Colonic mucosa (tissue), 4 donors: ENCODE data around the gene SYDE2. TPM values are rescaled to one million over a fixed set of nuclear protein-coding genes. Genes with fewer than 3 reads are reported as not detected.

ENCODE experiments used
- DNase-seq: peaks from one replicate; pipeline ENCODE4 v3.0.0-alpha.2; 2020
- H3K27ac ChIP-seq: fragments of 200-600 bp; one replicate; pipeline ENCODE4 v1.8.0; 2021
- H3K27me3 ChIP-seq: fragments of 200-600 bp; one replicate; pipeline ENCODE4 v1.8.0; 2021
- H3K36me3 ChIP-seq: fragments of 200-600 bp; one replicate; pipeline ENCODE4 v1.8.0; 2021
- H3K4me1 ChIP-seq: fragments of 200-600 bp; one replicate; pipeline ENCODE4 v1.8.0; 2021; ENCODE audit warnings: mild to moderate bottlenecking
- H3K4me3 ChIP-seq: fragments of 200-600 bp; one replicate; pipeline ENCODE4 v1.8.0; 2021
- H3K9ac ChIP-seq, 2 donors: one replicate each; pipeline ENCODE4 v1.7.0; 2013; ENCODE audit warnings: control low read depth in 2 of 2, low read depth in 2 of 2, low read length in 2 of 2
- H3K9me3 ChIP-seq: fragments of 200-600 bp; one replicate; pipeline ENCODE4 v1.8.0; 2021
- CTCF ChIP-seq: fragments of 200-600 bp; IDR thresholded peaks from one replicate; pipeline ENCODE4 v1.8.0; 2022; ENCODE audit warnings: antibody characterized with exemption, mild to moderate bottlenecking
- intact Hi-C: fragments of 100-400 bp; cut with DNase I; formaldehyde crosslinking; loops from one replicate; pipeline ENCODE4 v1.14.1; 2022
- total RNA-seq, 2 donors: library from RNA; stranded (reverse); fragmentation: NEBNext Ultra II Directional in 1 of 2; extraction: Animal tissue kit (Norgen Biotek cat#: 25700) in 1 of 2; gene quantifications; one replicate each; pipeline ENCODE4 v1.2.1, GENCODE V29; 2021
- donor health status: healthy.
- donor health status: DM: no; HTN: no; CAD: no.
- donor health status: DM: no; HTN: no; CAD: no.

SYDE2 gene
- total RNA-seq, 2 donors from 2014 or later, result 6.5 to 14.6 TPM

GRCh38 chr1:85128316-85128715 is 72.5 kb downstream of the SYDE2 start:
- Histone ChIP-seq H3K4me1 (no peaks in the 10 kb centered on the region), H3K36me3 (no peaks in the 10 kb centered on the region), H3K27me3 (no peaks in the 10 kb centered on the region), H3K9me3 (no peaks in the 10 kb centered on the region), H3K9ac (no peak overlapping the region), H3K4me3 (no peak overlapping the region), H3K27ac (no peak overlapping the region)
- intact Hi-C loops, result no loop called here
- TF ChIP-seq CTCF, result no peak
- DNase-seq, result no peak

GRCh38 chr1:85125891-85126290 is 74.9 kb downstream of the SYDE2 start:
- intact Hi-C loops, result no loop called here
- no peaks in the 10 kb centered on the region for H3K27me3 ChIP-seq
- no peaks in the 10 kb centered on the region for H3K9me3 ChIP-seq
- DNase-seq, result no peak
- no peaks in the 10 kb centered on the region for H3K4me1 ChIP-seq
- H3K36me3 ChIP-seq, result no peaks in the 10 kb centered on the region
- H3K4me3 ChIP-seq, result no peak overlapping the region
- no peak overlapping the region for H3K27ac ChIP-seq
- no peak overlapping the region for H3K9ac ChIP-seq
- no peak for TF ChIP-seq CTCF

GRCh38 chr1:85124091-85124490 is 76.7 kb downstream of the SYDE2 start:
- no peaks in the 10 kb centered on the region for H3K36me3 ChIP-seq
- H3K27me3 ChIP-seq, result no peaks in the 10 kb centered on the region
- intact Hi-C loops, result no loop called here
- H3K27ac ChIP-seq, result no peak overlapping the region
- DNase-seq, result no peak
- no peaks in the 10 kb centered on the region for H3K4me1 ChIP-seq
- no peaks in the 10 kb centered on the region for H3K9me3 ChIP-seq
- TF ChIP-seq CTCF, result no peak
- H3K9ac ChIP-seq, result no peak overlapping the region
- no peak overlapping the region for H3K4me3 ChIP-seq

- H3K9ac ChIP-seq, result no peak overlapping the region
- no peak for DNase-seq
- no peaks in the 10 kb centered on the region for H3K36me3 ChIP-seq
- no peaks in the 10 kb centered on the region for H3K27me3 ChIP-seq
- no peaks in the 10 kb centered on the region for H3K4me1 ChIP-seq
- no peak overlapping the region for H3K4me3 ChIP-seq
- H3K27ac ChIP-seq, result no peak overlapping the region
- intact Hi-C loops, result no loop called here
- no peaks in the 10 kb centered on the region for H3K9me3 ChIP-seq
- no peak for TF ChIP-seq CTCF
Observed at GRCh38 chr1:85122169-85122568, 78.6 kb downstream of the SYDE2 start.

GRCh38 chr1:85121744-85122143 is 79.1 kb downstream of the SYDE2 start:
- Histone ChIP-seq H3K9ac (no peak overlapping the region), H3K27ac (no peak overlapping the region), H3K9me3 (no peaks in the 10 kb centered on the region), H3K36me3 (no peaks in the 10 kb centered on the region), H3K4me1 (no peaks in the 10 kb centered on the region), H3K27me3 (no peaks in the 10 kb centered on the region), H3K4me3 (no peak overlapping the region)
- TF ChIP-seq CTCF, result no peak
- intact Hi-C loops, result no loop called here
- DNase-seq, result no peak

- intact Hi-C loops, result no loop called here
- no peaks in the 10 kb centered on the region for H3K9me3 ChIP-seq
- H3K4me3 ChIP-seq, result no peak overlapping the region
- no peak for DNase-seq
- H3K27me3 ChIP-seq, result no peaks in the 10 kb centered on the region
- no peaks in the 10 kb centered on the region for H3K4me1 ChIP-seq
- H3K9ac ChIP-seq, result no peak overlapping the region
- no peak for TF ChIP-seq CTCF
- no peak overlapping the region for H3K27ac ChIP-seq
- no peaks in the 10 kb centered on the region for H3K36me3 ChIP-seq
Observed at GRCh38 chr1:85118751-85119150, 82.1 kb downstream of the SYDE2 start.
